ENCODE measurements around the gene TAAR2. TPM values are rescaled to one million over a fixed set of nuclear protein-coding genes. Genes with fewer than 3 reads are reported as not detected.
A peak's percentile ranks its signal among the peaks of the same experiment; 100 is the strongest.
"Not testable (repeated sequence)": the region's sequence is repeated elsewhere in the genome, so short reads cannot be mapped to it uniquely, and the experiment has no call there.

Gene TAAR2
- polyA plus RNA-seq, 3 donors = not detected

- no peak for DNase-seq
Observed at GRCh38 chr6:132614554-132614953, 9.5 kb downstream of the TAAR2 start.

- DNase-seq = no peak
Observed at GRCh38 chr6:132612449-132613108, 11.5 kb downstream of the TAAR2 start.

- DNase-seq = no peak
Observed at GRCh38 chr6:132611616-132612015, 12.5 kb downstream of the TAAR2 start.

GRCh38 chr6:132607544-132608233 is 16.4 kb downstream of the TAAR2 start:
- no peak for DNase-seq

- no peak for DNase-seq
Observed at GRCh38 chr6:132604635-132605152, 19.4 kb downstream of the TAAR2 start.

GRCh38 chr6:132600900-132601299 is 23.2 kb downstream of the TAAR2 start:
- not testable (repeated sequence) for DNase-seq

GRCh38 chr6:132598473-132598872 is 25.6 kb downstream of the TAAR2 start:
- no peak for DNase-seq

- no peak for DNase-seq
Observed at GRCh38 chr6:132596201-132596600, 27.9 kb downstream of the TAAR2 start.

- DNase-seq = no peak
Observed at GRCh38 chr6:132592855-132593254, 31.2 kb downstream of the TAAR2 start.

- DNase-seq = no peak
Observed at GRCh38 chr6:132590362-132590761, 33.7 kb downstream of the TAAR2 start.

GRCh38 chr6:132589454-132589853 is 34.6 kb downstream of the TAAR2 start, which contains the start of gene TAAR5:
Gene TAAR5, minus strand, starts transcription at chr6:132589741. Its CDS starts 55 bp downstream, at chr6:132589686.
- DNase-seq = no peak

GRCh38 chr6:132587424-132587823 is 36.7 kb downstream of the TAAR2 start:
- no peak for DNase-seq

GRCh38 chr6:132584698-132585097 is 39.4 kb downstream of the TAAR2 start:
- no peak for DNase-seq

- DNase-seq = no peak
Observed at GRCh38 chr6:132571774-132572173, 52.3 kb downstream of the TAAR2 start.

- no peak for DNase-seq
Observed at GRCh38 chr6:132570221-132570777, 53.8 kb downstream of the TAAR2 start, which contains the start of gene TAAR6. Gene TAAR6, plus strand, starts transcription at chr6:132570322. Its CDS starts 0 bp downstream, at chr6:132570322.

GRCh38 chr6:132569170-132569569 is 54.9 kb downstream of the TAAR2 start:
- DNase-seq = peak; percentile 1

GRCh38 chr6:132568611-132569010 is 55.5 kb downstream of the TAAR2 start:
- DNase-seq = no peak

- no peak for DNase-seq
Observed at GRCh38 chr6:132567566-132567965, 56.5 kb downstream of the TAAR2 start.

Data from renal pelvis (tissue), 4 donors.